ENCODE data around the gene WDR93.

Gene WDR93

DNA sequence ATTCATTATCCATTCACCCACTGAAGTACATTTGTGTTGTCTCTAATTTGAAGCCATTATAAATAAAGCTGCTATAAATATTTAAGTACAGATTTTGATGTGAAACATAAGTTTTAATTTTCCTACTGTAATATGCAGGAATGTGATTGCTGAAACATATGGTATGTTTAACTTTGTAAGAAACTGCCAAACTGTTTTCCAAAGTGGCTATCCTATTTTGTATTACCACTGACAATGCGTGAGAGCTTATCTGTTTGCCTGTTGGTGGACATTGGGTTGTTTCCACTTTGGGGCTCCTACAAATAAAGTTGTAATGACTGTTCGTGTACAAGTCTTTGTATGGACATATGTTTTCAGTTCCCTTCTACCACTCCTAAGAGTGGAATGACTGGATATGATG is 2.5 kb downstream of the WDR93 start:
- FAIRE-seq, result no peak

GRCh38 chr15:89693696-89694095 is 3.1 kb downstream of the WDR93 start:
- no peak for FAIRE-seq

GRCh38 chr15:89695198-89695597 is 4.6 kb downstream of the WDR93 start:
- no peak for FAIRE-seq

- FAIRE-seq, result no peak
Measured at GRCh38 chr15:89704411-89704810, 13.8 kb downstream of the WDR93 start.

DNA sequence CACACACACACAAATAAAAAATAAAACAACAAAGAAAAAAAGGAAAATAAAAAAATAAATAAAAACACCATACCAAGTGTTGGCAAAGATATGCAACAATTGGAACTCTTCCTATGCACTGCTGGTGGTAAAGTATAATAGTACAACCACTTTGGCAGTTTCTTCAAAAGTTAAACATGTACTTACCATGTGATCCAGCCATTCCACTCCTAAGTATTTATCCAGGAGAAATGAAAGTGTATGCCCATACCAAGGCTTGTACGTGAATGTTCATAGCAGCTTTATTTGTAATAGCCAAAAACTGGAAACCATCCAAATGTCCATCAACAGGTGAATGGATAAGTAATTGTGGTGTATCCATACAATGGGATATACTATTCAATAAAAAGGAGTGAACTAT is 17.0 kb downstream of the WDR93 start:
- no peak for FAIRE-seq

DNA sequence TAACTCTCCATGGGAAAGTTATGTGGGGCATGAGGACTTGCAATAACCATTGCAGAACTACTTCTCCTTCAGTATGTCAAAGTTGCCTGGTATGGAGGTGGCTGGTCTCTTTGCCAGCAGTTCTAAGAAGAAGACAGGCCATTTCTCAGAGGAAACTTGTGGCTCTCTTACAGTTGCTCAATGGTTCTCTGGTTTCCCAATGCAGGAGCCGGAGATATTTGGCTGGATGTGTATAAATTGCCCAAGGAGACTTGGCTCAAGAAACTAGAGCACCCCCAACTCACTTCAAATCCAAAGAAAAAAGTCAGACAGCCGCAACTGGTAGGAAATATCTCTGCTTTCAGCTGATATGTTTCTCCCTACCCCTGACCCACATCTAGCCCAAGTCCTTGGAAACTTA is 24.2 kb downstream of the WDR93 start:
- FAIRE-seq, result no peak

- no peak for FAIRE-seq
Measured at GRCh38 chr15:89723031-89723430, 32.4 kb downstream of the WDR93 start.

DNA sequence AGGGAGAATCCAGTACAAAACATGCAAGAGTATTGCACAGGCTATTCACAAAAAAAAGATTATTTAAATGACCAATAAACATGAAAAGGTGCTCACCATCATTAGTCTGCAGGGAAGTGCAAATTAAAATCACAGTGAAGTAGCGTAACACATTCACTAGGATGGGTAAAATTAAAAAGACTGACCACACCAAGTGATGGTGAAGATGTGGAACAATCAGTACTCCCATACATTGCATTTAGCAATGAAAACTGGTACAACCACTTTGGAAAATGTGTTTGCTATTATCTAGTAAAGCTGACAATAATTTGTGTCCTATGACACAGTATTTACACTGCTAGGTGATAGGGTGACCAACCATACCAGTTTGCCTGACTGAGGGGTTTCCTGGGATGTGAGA is 34.0 kb downstream of the WDR93 start:
- no peak for FAIRE-seq

GRCh38 chr15:89725064-89725463 is 34.5 kb downstream of the WDR93 start:
- FAIRE-seq, result no peak

DNA sequence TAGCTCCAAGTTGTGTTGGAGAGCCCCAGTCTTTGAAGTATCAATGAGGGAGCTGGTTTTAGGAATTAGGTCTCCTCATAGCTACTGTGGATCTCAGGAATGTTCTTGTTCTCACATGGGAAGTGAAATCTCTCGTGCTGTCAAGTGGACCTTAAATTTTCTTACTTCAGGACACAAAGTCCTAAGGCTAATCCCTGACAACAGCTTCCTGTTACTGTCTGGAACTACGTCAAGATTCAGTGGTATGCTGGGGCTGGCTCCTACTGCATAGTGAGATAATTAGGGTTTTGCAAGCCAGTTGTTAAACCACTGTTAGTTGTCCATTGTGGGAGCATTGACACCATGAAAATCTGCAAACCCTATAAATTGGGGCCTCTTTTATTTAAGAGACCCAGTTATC is 37.6 kb downstream of the WDR93 start:
- no peak for FAIRE-seq

- no peak for FAIRE-seq
Measured at GRCh38 chr15:89731275-89731674, 40.7 kb downstream of the WDR93 start.

DNA sequence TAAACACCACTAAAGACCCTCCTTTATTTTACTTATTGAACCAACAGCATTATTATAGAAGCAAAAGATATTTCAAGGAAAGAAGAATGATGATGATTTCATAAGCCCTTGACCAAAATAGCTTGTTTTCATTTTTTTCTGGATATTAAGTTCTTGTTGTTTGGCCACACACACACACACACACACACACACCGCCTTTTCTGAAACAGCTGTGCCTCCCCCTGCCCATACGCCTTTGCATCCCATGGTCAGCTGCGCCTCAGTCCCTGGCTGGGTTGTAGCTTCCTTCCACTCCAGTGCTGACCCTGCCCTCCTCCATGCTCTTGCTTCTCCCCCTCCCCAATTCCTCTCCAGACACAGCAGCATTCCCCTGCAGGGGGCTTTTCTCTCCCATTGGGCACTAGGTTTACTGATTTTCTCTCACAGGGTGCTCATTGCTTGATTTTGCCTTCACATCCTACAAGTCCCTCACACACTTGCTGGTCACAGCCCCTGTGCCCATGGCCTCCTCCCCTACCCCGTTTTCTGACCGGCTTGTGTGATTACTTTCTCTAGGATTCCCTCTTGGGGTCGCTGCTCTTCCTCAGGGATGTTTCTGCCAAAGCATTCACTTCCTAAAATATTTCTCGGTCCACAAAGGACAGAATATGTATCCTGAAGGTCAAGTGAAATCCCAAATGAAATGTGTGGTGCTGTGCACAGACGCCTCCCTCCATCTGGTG is 42.0 kb downstream of the WDR93 start:
- no peak for FAIRE-seq

DNA sequence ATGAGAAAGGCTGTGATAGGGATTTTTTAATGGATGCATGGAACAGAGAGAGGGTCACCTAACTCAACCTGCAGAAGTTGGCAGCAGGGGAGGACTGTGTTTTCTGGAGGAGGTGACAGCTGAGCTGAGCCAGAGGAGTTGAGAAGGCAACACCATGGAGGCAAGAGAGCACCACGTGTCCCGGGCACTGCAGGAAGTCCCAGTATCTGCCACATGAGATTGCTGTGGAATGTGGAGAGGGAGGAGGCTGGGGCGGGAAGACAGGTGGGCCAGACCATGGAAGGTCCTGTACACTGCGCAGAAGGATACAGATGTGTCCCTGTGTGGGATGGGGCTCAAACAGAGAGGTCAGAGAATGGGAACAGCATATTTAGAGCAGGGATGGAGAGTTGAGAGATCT is 45.2 kb downstream of the WDR93 start:
- FAIRE-seq, result no peak

DNA sequence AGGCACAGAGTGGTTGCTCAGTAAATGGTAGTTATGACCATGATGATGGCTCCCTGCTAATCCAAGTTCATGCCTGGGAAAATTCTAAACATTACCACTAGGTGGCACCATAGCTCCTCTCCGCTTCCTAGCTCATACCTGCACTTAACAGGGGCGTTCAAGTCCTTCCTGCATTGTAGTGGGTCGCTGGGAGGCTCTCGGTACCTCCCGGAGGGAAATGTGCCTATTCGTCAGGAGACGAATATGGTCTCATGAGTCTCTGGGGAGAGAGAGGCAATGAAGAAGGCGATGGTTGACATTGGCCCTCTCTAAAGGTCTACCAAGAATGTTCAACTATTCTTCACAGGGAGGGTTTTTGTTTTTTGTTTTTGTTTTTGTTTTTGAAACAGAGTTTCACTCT is 49.5 kb downstream of the WDR93 start:
- peak; percentile 69 for FAIRE-seq

DNA sequence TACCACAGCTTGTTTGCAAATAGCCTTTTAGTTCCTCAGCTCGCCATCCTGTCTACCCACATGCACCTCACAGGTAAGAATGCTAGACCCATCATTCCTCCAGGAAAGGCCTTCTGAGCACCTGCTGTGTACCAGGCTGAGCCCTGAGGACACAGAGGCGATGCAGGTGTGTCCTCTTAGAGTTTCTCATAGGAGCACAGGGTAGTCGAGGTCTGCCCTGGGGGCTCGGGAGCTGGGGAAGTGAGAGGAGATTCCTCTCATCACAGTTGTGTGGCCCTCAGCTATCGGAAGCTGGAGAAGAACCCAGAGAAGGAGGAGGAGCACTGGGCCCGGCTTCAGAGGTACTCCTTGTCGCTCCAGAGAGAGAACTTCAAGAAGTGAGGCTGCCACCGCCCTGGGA is 52.4 kb downstream of the WDR93 start:
- FAIRE-seq, result no peak

DNA sequence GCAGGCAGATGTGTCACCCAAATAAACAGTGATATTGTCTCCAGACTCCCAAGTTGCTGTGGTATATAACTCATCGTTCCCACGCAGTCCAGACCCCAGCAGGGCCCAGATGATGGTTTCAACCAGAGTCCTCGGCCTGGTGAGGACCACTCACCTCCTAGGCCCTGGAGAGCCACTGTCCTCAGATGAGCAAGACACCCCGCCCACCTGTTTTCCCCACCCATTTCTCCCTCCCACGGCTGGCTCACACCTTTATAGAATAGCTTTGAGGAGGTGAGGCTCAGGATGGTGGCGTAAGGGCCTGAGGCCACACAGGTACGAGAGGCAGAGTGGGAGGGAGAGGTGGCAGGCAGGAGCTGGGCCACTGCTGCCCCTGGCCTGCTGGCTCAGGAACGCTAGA is 53.0 kb downstream of the WDR93 start:
- no peak for FAIRE-seq

GRCh38 chr15:89745131-89745530 is 54.5 kb downstream of the WDR93 start:
- no peak for FAIRE-seq

DNA sequence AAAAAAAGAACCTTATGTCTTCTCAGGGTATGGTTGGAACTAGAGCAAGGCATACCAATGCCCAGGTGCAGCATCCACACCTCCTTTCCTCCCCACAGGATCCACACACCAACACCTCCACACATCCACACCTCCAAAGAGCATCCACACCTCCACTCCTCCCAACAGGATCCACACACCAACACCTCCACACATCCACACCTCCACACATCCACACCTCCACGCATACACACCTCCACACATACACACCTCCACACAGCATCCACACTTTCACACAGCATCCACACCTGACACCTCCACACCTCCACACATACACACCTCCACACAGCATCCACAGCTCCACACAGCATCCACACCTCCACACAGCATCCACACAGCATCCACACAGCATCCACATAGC is 55.2 kb downstream of the WDR93 start:
- no peak for FAIRE-seq

- FAIRE-seq, result no peak
Measured at GRCh38 chr15:89746386-89746780, 55.8 kb downstream of the WDR93 start.

DNA sequence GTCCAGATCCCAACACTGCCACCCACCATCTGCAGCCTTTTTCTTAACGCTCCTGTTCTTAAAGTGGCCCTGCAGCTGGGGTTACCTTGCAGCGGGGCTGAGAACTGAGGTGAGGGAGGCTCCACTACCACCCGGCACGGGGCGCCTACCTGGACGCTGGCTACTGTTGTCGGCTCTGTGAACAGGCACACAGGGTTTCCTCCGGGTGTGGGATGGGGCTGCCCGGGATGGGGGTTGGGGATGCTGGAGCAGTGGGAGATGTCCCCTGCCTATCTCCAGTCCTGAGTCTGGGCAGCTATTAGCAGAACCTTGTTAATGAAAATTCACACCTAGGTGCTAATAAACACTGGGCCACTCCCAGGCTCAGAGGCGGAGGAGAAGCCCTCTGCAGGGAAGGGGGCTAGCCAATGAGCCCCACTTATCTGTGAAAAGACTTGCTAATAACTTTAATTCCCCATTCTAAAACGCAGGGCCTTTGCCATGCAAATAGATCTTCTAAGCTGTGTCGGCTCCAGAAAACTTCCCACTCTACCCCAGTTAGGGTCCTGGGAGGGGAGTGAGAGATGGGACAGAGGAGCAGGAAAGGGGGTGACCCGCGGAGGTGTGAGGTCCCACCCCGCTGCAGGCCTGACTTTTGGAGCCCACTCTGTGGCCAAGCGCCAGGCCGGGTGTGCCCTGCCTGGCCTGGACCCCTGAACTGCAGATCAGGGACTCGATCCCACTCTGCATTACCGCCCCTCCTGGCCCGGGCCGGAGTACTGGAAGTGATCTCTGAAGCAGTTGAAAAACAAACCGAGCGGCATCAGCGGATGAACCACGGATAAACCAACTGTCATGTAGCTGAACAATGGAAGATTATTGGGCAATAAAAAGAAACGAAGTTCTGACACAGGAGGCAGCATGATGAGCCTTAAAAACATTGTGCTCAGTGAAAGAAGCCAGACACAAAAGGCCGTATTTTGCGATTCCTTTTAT is 57.4 kb downstream of the WDR93 start:
- no peak for FAIRE-seq

DNA sequence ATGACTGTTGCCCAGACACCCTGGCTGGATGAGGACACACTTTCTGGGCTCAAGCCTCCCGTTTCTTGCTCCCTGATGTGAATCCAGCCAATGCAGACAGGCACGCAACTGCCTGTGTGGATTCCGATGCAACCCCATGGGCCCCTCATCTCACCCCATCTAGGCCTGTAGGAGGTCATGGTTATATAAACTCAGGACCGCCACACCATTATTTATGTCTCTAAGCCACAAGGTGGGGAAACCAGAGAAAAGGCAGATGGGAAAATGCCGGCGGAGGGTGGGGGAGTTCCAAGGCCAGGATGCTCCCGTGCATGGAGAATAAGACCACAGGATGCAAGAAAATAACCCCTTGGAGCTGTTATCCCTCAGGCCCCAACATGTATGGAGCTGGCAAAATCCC is 58.4 kb downstream of the WDR93 start:
- no peak for FAIRE-seq

DNA sequence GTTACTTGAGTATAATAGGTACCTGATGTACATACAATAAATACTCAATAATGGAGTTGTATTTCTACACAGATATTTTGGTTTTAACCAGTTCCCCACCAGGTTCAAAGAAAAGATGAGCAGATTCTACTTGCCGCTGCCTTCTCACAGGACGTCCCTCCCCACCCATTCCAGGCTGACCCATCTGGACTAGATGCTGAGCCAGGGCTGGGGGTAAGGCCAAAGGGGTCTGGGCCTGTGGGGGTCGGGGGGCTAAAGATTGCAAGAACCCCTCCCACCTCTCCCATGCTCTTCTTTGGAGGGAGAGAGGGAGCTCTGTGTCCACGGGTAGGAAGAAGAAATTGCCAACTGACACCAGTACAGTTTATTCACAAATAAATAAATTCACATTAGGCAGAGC is 58.9 kb downstream of the WDR93 start:
- FAIRE-seq, result no peak

DNA sequence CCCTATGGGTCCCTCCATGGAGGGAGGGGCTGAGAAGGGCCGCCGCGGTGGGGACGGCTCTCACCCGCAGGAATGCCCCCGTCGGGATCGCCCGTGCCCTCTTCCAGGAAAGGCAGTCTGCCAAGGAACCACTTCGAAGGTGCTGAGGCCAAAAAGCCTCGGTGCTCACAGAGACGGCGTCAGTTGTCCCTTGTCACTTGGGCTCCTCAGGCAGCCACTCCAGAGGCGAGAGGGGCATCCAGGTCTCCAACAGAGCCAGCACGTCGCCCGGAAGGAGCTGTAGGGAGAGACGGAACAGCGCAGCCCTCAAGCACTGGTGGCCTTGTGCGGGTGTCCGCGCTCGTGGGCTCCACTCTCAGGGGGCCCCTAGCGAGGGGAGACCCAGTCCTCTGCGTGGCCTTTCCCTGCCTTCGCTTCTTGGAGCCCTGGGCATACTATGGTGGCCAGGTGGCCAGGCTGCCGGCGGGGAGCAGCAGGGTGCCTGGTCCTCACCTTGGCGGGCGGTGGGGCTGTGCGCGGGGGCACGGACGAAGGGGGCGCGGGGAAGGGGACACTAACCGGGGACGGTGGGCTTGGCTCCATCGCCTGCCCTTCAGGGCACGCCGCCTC is 59.4 kb downstream of the WDR93 start:
- FAIRE-seq, result no peak

Data from colon (tissue), 2 donors.